Progenitor cell of endocrine pancreas (in vitro differentiated cells): ENCODE results near the gene ACTR3. TPM values are rescaled to one million over a fixed set of nuclear protein-coding genes. Genes with fewer than 3 reads are reported as not detected.

ENCODE experiments used
- DNase-seq: peaks from one replicate; pipeline ENCODE4 v3.0.0; 2021; ENCODE audit warnings: low spot score; ENCODE audit not compliant: unreplicated experiment
- H3K27ac Mint-ChIP-seq: 2 replicates; pipeline ENCODE4 v1.8.0; 2021; ENCODE audit warnings: mild to moderate bottlenecking, moderate library complexity, mixed read lengths
- H3K27me3 Mint-ChIP-seq: 2 replicates; pipeline ENCODE4 v1.8.0; 2021; ENCODE audit warnings: mixed read lengths
- H3K36me3 Mint-ChIP-seq: 2 replicates; pipeline ENCODE4 v1.8.0; 2022; ENCODE audit warnings: mixed read lengths; ENCODE audit not compliant: insufficient read depth
- H3K4me1 Mint-ChIP-seq: 2 replicates; pipeline ENCODE4 v1.8.0; 2021; ENCODE audit warnings: low read depth, mixed read lengths
- H3K4me3 Mint-ChIP-seq: 2 replicates; pipeline ENCODE4 v1.8.0; 2021; ENCODE audit warnings: low read depth, mild to moderate bottlenecking, moderate library complexity, mixed read lengths
- H3K9me3 Mint-ChIP-seq: 2 replicates; pipeline ENCODE4 v1.8.0; 2021; ENCODE audit warnings: low read depth, mixed read lengths
- total RNA-seq: library from RNA; stranded (reverse); gene quantifications from 2 replicates; pipeline ENCODE4 v1.2.1, GENCODE V29; 2021
- TF ChIP-seq, protein P1 (sequence below): fragments of 200-600 bp; sonication (generic); IDR thresholded peaks from one replicate; pipeline ENCODE4 v1.5.0; 2021; ENCODE audit warnings: antibody characterized with exemption, mild to moderate bottlenecking; ENCODE audit not compliant: unreplicated experiment

ACTR3 gene
- total RNA-seq, 1 donor from 2014 or later = 156 TPM

DNA sequence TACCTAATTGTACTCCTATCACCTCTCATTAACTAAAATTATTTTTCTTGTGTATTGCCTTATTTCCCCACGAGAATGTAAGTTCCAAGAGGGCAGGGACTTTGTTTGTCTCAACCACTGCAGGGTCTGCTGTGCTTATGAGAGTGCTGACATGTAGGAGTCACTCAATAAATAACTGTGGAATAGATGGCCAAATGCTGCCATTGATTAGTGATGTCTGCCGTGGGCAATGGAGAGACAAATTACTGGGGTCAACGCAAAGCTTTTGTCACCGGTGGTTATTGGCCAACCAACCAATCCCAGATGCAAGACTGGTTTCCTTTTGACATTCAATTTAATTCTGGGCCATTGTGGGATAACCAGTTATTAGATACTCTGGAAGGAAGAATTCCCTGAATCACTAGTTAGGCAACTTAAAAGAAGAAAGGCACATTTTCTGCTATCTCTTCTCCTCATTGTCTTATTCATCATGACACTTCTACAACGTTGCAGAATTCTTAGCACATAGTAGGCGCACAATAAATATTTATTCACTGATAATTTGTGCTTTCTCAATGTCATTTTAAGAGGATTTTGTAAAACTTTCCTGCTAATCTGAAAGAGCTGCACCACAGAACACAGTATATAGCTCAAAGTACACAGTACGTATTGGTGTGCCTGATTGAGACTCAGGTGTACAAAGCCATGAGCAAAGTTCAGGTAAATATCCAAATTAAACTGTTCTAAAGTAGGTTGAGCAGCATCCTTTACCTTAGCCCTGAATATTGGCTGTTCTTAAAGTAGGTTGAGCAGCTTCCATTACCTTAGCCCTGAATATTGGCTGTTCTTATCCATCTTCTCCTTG is 95.9 kb downstream of the ACTR3 start:
- Mint-ChIP-seq H3K27ac (no peak overlapping the region), H3K27me3 (no peaks in the 10 kb centered on the region), H3K4me1 (peaks cover 5% of the 10 kb centered on the region), H3K36me3 (peaks cover 2% of the 10 kb centered on the region), H3K9me3 (no peaks in the 10 kb centered on the region), H3K4me3 (no peak overlapping the region)
- DNase-seq = no peak
- TF ChIP-seq, protein P1, sequence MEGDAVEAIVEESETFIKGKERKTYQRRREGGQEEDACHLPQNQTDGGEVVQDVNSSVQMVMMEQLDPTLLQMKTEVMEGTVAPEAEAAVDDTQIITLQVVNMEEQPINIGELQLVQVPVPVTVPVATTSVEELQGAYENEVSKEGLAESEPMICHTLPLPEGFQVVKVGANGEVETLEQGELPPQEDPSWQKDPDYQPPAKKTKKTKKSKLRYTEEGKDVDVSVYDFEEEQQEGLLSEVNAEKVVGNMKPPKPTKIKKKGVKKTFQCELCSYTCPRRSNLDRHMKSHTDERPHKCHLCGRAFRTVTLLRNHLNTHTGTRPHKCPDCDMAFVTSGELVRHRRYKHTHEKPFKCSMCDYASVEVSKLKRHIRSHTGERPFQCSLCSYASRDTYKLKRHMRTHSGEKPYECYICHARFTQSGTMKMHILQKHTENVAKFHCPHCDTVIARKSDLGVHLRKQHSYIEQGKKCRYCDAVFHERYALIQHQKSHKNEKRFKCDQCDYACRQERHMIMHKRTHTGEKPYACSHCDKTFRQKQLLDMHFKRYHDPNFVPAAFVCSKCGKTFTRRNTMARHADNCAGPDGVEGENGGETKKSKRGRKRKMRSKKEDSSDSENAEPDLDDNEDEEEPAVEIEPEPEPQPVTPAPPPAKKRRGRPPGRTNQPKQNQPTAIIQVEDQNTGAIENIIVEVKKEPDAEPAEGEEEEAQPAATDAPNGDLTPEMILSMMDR = no peak

DNA sequence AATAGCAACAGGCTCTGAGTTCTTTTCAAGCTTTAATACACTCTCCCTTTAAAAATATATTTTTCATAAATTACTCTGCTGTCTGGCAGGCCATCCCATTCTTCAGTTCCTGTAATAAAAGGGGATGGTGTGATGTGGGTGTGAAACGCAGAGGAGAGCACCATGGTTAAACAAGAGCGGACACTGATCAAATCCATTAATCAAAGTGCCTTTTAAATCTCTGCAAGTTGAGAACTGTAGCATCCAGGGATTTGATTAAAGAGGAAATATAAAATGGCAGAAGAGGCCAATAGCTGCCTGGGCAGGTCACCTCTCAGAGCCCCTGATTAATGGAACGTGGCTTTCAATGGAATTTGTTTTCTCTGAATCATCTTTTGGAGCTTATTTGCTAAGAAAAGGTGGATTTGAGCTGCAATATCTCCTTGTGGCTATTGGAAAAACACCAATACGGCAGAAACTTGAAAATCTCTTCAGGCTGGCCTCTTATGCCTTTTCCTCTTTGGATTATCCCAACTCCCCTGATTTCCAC is 96.9 kb downstream of the ACTR3 start:
- no peak overlapping the region for H3K4me3 Mint-ChIP-seq
- TF ChIP-seq, protein P1 = no peak
- no peak for DNase-seq
- H3K36me3 Mint-ChIP-seq = no peaks in the 10 kb centered on the region
- no peaks in the 10 kb centered on the region for H3K9me3 Mint-ChIP-seq
- H3K27ac Mint-ChIP-seq = no peak overlapping the region
- peaks cover 5% of the 10 kb centered on the region for H3K4me1 Mint-ChIP-seq
- no peaks in the 10 kb centered on the region for H3K27me3 Mint-ChIP-seq

DNA sequence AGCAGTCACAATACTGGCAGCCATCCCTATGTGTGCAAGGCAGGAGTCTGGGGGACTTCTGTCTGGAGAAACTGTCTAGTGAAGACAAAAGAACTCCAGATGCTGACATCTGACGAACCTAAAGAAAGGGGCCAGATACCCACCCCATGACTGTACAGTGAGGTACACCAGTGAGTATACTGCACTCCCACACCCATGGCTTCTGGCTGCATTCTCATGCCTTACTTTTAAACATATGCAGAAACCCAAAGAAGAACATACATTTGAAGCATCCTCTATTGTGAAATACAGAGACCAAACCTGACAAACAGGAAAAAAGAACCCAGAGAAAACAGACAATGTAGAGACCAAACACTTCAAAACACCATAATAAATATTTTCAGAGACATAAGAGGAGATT is 102.2 kb downstream of the ACTR3 start:
- Mint-ChIP-seq H3K9me3 (peaks cover 4% of the 10 kb centered on the region), H3K27me3 (no peaks in the 10 kb centered on the region), H3K4me1 (no peaks in the 10 kb centered on the region), H3K27ac (no peak overlapping the region), H3K36me3 (no peaks in the 10 kb centered on the region), H3K4me3 (no peak overlapping the region)
- TF ChIP-seq, protein P1 = no peak
- DNase-seq = no peak

DNA sequence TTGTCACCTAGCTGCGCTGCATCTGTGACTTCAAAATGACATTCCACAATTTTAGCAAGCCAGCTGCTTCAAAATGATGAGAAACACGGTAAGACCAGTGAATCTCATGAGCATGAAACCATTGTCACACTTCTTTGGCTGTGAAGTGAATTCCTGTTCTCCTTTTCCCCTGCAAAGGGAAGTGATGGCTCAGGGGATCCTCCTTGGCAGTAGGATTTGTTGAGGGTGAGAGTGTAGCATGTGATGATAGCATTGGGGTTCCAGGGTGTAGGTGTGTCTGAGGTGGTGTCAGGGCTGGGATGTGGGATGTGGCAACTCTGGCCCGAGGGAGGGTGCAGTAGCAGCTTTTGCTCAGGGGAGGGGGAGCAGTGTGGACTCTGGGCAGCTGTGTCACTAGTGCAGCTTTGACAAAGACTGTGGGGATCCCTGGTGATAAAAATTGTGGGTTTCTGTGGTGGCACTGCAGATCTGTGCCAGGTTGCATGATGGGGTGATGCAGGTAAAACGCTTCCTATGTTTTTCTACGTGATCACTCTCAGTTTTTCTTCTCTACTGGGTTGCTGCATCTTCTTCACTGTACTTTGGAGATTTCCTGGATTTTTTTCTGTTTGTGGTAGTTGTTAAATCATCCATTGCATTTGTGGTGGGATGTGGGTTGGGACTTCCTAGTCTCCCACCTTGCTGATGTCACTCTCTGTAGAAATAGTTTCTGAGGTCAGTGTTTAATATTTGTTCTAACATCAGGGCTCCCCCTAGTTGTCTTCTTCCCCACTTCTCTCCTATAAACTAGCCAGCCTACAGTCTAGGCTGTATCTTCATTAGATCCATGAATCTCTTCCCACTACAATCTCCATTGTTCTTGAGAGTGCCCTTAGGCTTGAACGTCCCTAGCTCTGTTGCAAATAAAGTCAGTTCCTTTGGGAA is 107.0 kb downstream of the ACTR3 start:
- Mint-ChIP-seq H3K27me3 (peaks cover 6% of the 10 kb centered on the region), H3K4me1 (peaks cover 6% of the 10 kb centered on the region), H3K27ac (no peak overlapping the region), H3K36me3 (no peaks in the 10 kb centered on the region), H3K4me3 (no peak overlapping the region), H3K9me3 (peaks cover 4% of the 10 kb centered on the region)
- TF ChIP-seq, protein P1 = no peak
- DNase-seq = no peak

DNA sequence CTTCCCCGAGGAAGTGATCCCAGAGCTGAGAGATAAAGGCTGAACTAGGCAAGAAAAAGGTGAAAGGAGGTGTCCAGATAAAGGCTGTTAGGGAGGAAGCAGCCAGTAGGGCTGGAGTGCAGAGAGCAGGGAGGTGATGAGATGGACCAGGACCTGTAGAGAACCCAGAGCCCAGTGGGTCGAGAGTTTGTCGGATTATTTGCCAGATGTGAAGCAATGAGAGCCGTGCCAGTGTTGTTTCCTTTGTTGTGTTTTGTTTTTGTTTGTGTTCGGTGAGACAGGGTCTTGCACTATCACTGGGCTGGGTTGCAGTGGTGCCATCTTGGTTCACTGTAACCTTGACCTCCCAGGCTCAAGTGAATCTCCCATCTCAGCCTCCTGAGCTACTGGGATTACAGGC is 111.3 kb downstream of the ACTR3 start:
- Mint-ChIP-seq H3K4me1 (peaks cover 11% of the 10 kb centered on the region), H3K36me3 (no peaks in the 10 kb centered on the region), H3K4me3 (no peak overlapping the region), H3K27me3 (peaks cover 6% of the 10 kb centered on the region), H3K9me3 (peaks cover 7% of the 10 kb centered on the region), H3K27ac (no peak overlapping the region)
- no peak for DNase-seq
- TF ChIP-seq, protein P1 = no peak
